NCI-H446 treated with DMSO at 0.1 percent for 48 hours (cell line): ENCODE data around the gene MTG2.
"Not testable (repeated sequence)": the region's sequence is repeated elsewhere in the genome, so short reads cannot be mapped to it uniquely, and the experiment has no call there.

Experiments
- DNase-seq: peaks from one replicate; lab custom pipeline; 2025; lab: John Stamatoyannopoulos, UW

MTG2 gene

DNA sequence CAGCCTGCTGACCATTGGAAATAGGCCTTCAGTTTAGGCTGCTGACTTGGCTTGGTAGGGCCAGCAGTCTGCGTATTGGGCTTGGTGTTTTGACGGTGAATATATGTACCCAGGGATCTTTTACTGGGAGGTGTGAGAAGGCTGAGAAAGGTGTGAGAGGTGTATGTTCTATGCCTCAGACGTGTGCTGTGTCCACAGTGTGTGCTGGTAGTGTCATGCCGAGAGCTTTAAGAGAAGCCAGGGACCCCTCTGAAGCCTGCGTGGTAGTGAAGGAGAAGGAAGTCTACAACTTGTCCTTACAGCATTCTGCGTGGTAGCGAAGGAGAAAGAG, 37.2 kb upstream of the MTG2 start:
- no peak for DNase-seq

GRCh38 chr20:62146019-62146755, 36.6 kb upstream of the MTG2 start:
- DNase-seq = no peak

- DNase-seq = no peak
These were observed 35.7 kb upstream of the MTG2 start for GRCh38 chr20:62147125-62147524.

DNA sequence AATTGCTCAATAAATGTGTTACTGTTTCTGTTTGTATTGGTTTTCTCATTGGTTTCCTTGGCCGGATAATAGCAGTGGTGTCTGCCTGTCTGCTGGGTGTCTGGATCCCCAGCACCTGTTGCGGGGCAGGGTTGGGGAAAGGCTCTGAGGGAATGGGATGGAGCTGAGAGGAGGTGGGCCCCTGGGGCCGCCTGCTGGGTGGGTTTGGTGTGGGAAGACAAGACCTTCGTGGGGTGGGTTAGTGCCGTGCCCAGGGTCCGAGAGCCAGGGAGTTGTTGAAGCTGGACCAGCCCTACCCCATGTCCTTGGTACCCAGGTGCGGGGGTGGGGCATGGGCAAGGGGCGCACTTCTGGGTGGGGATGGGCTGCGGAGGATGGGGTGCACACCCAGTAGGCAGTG, 35.3 kb upstream of the MTG2 start:
- DNase-seq = no peak

DNA sequence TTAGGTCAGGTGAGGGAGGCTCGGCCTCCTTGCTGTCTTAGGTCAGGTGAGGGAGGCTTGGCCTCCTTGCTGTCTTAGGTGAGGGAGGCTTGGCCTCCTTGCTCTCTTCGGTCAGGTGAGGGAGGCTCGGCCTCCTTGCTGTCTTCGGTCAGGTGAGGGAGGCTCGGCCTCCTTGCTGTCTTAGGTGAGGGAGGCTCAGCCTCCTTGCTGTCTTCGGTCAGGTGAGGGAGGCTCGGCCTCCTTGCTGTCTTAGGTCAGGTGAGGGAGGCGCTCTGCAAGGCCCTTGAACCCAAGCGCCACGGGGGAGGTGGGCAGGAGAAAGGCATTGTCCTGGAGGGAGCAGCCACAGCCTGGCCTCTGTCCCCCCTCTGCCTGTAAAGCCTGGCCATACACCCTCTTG, 34.4 kb upstream of the MTG2 start:
- not testable (repeated sequence) for DNase-seq

- no peak for DNase-seq
These were observed 33.9 kb upstream of the MTG2 start for GRCh38 chr20:62148908-62149314.

DNA sequence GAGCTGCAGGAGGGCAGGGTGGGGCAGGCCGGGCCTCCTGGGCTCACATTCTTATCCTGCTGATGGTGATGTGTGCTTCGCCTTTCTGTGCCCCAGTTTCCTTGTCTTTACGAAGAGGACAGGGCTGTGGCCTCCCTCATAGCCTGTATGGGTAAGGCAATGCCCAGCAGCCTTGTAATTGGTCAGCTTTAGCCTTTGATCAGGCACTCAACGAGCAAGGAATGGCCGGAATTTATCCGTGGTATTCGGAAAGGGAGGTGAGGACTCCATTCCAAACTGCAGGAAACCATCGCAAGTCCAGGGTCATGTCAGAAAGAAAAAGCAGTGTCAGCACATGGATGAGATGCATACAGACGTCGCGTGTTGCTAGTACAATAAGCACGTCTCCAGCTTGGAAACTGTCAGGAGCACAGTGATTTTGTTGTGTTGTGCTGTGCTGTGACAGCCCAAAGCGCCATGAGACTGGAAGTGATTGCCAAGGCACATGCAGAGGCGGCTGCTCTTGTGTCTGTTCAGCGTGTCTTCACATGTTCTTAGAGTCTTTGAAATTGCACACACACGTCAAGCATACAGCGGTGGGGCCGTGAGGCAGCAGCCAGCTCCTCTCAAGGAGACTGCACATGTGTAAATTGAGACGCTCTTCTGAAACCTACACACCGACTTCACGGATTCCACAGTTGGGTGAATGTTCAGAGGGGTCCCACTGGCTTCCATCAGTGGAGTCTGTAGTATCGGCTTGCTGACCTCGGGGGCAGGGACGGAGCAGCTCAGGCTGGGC, 33.1 kb upstream of the MTG2 start:
- no peak for DNase-seq

GRCh38 chr20:62150310-62150575, 32.6 kb upstream of the MTG2 start:
- no peak for DNase-seq

DNA sequence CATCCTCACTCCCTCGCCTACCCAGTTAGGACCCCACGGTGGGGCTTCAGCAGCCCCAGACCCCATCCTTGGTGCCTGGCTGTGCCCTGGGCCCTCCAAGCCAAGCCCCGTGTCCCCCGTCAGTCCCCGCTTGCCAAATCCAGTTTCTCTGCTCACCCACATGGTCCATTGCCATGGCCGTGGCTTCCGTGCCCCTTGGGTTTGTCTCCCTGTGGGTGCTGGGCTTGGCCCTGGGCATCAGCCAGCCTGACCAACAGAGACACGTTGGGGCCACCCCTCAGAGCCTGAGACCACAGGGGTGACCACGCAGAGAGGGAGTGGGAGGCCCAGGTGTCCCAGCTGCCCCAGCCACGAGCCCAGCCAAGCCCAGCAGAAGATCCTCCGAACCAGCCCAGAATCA, 31.6 kb upstream of the MTG2 start:
- no peak for DNase-seq

GRCh38 chr20:62151835-62152364, 30.9 kb upstream of the MTG2 start:
- no peak for DNase-seq

DNA sequence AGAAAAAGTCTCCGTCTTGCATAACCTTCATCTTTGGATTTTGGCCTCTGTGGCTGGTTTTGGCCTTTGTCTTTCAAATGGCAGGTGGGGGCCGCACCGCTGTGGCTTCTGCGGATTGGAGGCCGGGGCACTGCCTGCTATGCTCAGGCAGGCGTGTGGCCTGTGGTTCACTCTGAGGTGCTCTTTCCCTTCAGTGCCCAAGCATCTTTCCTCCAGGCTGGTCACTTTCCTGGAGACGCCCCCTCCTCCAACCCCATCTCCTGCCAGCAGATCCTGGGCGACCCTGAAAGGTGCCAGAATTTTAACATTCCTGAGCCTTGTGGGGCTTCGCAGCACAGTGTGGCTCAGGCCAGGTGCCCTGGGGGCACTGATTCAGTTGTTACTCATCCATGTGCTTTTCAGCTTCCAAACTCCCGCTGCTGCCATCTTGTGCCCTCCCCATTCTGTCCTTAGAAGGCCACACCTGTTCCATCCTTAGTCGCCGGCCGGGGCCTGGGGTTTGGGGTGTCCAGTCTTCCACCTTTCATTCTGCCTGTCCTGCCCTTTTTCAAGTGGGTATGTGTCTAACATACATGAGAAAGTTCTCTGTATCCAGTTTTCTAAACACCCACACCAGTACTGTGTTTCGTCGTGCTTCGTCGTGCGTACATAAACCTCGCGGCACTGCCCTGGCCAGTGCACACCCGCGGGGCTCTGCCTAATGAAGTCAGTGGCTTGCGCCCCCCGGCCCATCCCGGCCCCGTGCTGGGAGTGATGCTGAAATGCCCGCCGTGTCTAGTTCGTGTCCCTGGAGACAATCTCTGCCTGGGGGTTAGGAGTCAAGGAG, 27.2 kb upstream of the MTG2 start:
- no peak for DNase-seq

- no peak for DNase-seq
These were observed 26.6 kb upstream of the MTG2 start for GRCh38 chr20:62156254-62156556.

DNA sequence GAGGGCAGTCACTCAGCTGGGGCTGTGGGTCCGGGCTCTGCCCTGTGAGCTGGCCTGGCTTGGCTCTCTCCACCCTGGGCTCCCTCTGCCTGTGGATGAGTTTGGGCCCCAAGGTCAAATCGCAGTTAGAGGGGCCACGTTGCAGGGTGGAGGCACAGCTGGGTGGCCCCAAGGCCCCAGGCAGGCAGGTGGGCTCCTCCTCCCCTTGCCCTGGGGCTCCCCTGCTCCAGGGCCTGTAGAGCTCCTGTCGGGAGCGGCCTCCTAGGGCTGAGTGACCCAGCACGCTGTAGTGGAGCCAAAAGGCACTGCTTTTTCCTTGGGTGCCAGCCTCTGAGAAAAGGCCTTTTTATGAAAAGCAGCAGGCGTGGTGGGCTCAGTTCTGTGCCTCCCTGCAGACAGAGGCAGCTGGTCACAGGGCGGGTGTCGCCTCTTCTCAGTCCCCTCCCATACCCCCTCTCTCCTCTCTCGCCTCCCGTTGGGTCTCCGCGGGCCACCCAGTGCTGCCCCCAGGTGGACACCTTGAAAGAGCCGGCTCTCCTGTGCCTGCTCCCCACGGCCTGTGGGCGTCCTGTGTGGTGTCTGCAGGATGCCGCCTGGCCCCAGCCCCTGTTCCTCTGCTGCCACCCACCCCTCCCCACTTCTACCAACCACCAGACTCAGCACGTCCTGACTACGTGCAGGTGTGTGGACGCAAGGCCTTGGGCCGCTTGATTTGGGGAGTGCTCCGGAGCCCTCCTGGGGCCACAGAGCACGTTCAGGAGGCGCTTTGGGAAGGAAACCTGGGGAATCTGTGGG, 26.0 kb upstream of the MTG2 start:
- DNase-seq = no peak

- DNase-seq = no peak
These were observed 25.3 kb upstream of the MTG2 start for GRCh38 chr20:62157387-62158087.

GRCh38 chr20:62158088-62158400, 24.8 kb upstream of the MTG2 start:
- DNase-seq = no peak

DNA sequence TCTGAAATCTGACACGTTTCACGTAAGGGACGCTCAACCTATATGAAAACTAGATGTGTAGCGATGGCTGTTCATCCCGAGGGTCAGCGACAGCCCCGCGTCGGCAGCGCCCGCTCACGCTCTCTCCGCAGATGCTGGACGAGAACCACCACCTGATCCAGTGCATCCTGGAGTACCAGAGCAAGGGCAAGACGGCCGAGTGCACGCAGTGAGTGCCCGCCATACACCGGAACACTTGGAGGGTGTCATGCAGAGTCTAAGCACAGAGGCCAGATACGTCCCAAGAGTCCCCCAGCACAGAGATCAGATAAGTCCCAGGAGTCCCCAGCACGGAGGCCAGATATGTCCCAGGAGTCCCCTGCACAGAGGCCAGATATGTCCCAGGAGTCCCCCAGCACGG, 24.3 kb upstream of the MTG2 start:
- no peak for DNase-seq

- DNase-seq = no peak
These were observed 23.8 kb upstream of the MTG2 start for GRCh38 chr20:62159052-62159451.

- no peak for DNase-seq
These were observed 23.0 kb upstream of the MTG2 start for GRCh38 chr20:62159839-62160238.

GRCh38 chr20:62160253-62160652, 22.6 kb upstream of the MTG2 start:
- no peak for DNase-seq

DNA sequence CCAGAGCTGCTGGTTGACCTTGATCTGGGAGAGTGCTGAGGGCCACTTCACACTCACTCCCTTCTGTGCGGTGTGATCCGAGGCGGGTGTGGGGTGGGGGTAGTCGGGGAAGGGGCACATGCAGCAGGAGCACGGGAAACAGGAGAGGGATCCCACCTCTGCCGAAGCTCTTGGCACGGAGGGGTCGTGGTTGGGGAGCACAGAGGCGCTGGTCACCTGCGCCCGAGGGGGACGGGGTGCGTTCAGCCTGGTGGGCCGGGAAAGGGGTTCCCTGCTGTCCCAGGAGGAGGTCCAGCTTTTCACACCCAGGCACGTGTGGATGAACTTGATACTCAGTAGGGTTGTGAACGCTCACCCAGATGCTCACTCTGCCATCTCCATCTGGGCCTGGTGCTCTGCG, 22.0 kb upstream of the MTG2 start:
- no peak for DNase-seq

- no peak for DNase-seq
These were observed 21.5 kb upstream of the MTG2 start for GRCh38 chr20:62161347-62161746.
